SU-DHL-6 (cell line): Measurements from ENCODE around the gene SLC2A1.

Experiments used
- H2AFZ ChIP-seq: fragments of 200-600 bp; sonication (generic); 2 replicates; pipeline ENCODE4 v1.6.1; 2014; ENCODE audit warnings: low read depth, mild to moderate bottlenecking, moderate library complexity, mixed read lengths, antibody characterized with exemption, low read length; ENCODE audit not compliant: severe bottlenecking
- H3F3A ChIP-seq: fragments of 200-600 bp; shearing (Covaris generic); 2 replicates; pipeline ENCODE4 v1.6.0; 2016; ENCODE audit warnings: antibody characterized with exemption, mild to moderate bottlenecking; ENCODE audit not compliant: insufficient read depth
- H3K27ac ChIP-seq: fragments of 200-600 bp; sonication (generic); 2 replicates; pipeline ENCODE4 v1.5.1; 2016; ENCODE audit warnings: low read depth, mild to moderate bottlenecking, low read length, moderate library complexity, mixed read lengths
- H3K27me3 ChIP-seq: fragments of 200-600 bp; sonication (generic), shearing (Covaris generic); 2 replicates; pipeline ENCODE4 v1.6.0; 2014; ENCODE audit warnings: mild to moderate bottlenecking, low read length
- H3K36me3 ChIP-seq: fragments of 200-600 bp; sonication (generic); 2 replicates; pipeline ENCODE4 v1.6.1; 2014; ENCODE audit warnings: mild to moderate bottlenecking, low read length, mixed read lengths
- H3K4me2 ChIP-seq: fragments of 300-600, 200-600 bp; shearing (Covaris generic), sonication (generic); 2 replicates; pipeline ENCODE4 v1.6.0; 2014; ENCODE audit warnings: low read length, low read depth, mild to moderate bottlenecking; ENCODE audit not compliant: poor library complexity, severe bottlenecking
- H3K4me3 ChIP-seq: fragments of 200-600 bp; sonication (generic); 2 replicates; pipeline ENCODE4 v1.5.1; 2014; ENCODE audit warnings: antibody characterized with exemption, low read length, mild to moderate bottlenecking, mixed read lengths; ENCODE audit not compliant: insufficient read depth, poor library complexity, severe bottlenecking
- H3K79me2 ChIP-seq: fragments of 200-600 bp; sonication (generic); 2 replicates; pipeline ENCODE4 v1.6.1; 2014; ENCODE audit warnings: mild to moderate bottlenecking, low read length, moderate library complexity; ENCODE audit not compliant: insufficient read depth
- H3K9ac ChIP-seq: fragments of 200-600 bp; sonication (generic); 2 replicates; pipeline ENCODE4 v1.7.0; 2014; ENCODE audit warnings: mild to moderate bottlenecking, low read length
- H3K9me2 ChIP-seq: fragments of 200-600 bp; sonication (generic); replicated peaks from 2 replicates; pipeline ENCODE4 v1.6.1; 2014; ENCODE audit warnings: low read length; ENCODE audit not compliant: insufficient read depth
- H3K9me3 ChIP-seq: fragments of 200-600 bp; sonication (generic); 2 replicates; pipeline ENCODE4 v1.6.1; 2014; ENCODE audit warnings: low read length, mixed read lengths; ENCODE audit not compliant: insufficient read depth
- H4K20me1 ChIP-seq: fragments of 200-600 bp; sonication (generic); 2 replicates; pipeline ENCODE4 v1.6.1; 2014; ENCODE audit warnings: low read depth, mild to moderate bottlenecking, antibody characterized with exemption, low read length, moderate library complexity, mixed read lengths
- CTCF ChIP-seq: fragments of 200-600 bp; sonication (generic); IDR thresholded peaks from one replicate; pipeline ENCODE4 v1.5.1; 2017; ENCODE audit warnings: antibody characterized with exemption, mild to moderate bottlenecking, low read length, moderate library complexity; ENCODE audit not compliant: insufficient read depth, poor library complexity, severe bottlenecking
- EZH2phosphoT487 ChIP-seq: fragments of 200-600 bp; sonication (generic), shearing (Covaris generic); conservative IDR thresholded peaks from 2 replicates; pipeline ENCODE4 v1.6.1; 2018; ENCODE audit warnings: mild to moderate bottlenecking, antibody characterized with exemption, low read length, moderate library complexity, mixed read lengths

SLC2A1 gene

GRCh38 chr1:42938645-42939615 lies 19.7 kb downstream of the SLC2A1 start:
- Histone ChIP-seq H3K27ac (peak overlapping the region; percentile 98), H4K20me1 (no peaks in the 10 kb centered on the region)

GRCh38 chr1:42937836-42938644 lies 20.6 kb downstream of the SLC2A1 start:
- Histone ChIP-seq H3K4me3 (no peak overlapping the region), H2AFZ (no peak overlapping the region), H3K9ac (no peak overlapping the region), H3K36me3 (0 out of 2 replicates have a peak, but pooled peaks cover under 1% of the 10 kb centered on the region), H3K4me2 (no peak overlapping the region), H3F3A (peaks cover 43% of the 10 kb centered on the region), H3K27me3 (no peaks in the 10 kb centered on the region), H3K9me3 (no peaks in the 10 kb centered on the region), H3K9me2 (no peaks in the 10 kb centered on the region), H3K27ac (peak overlapping the region; percentile 98), H4K20me1 (no peaks in the 10 kb centered on the region), H3K79me2 (peaks cover 28% of the 10 kb centered on the region)
- TF ChIP-seq EZH2phosphoT487 = no peak
- no peak for TF ChIP-seq CTCF

More at GRCh38 chr1:42938645-42939615, 19.7 kb downstream of the SLC2A1 start:
- TF ChIP-seq EZH2phosphoT487 (no peak), CTCF (no peak)
- Histone ChIP-seq H3K4me3 (no peak overlapping the region), H3K36me3 (0 out of 2 replicates have a peak, but pooled peaks cover 3% of the 10 kb centered on the region), H3K9me2 (no peaks in the 10 kb centered on the region), H3K4me2 (no peak overlapping the region), H3K79me2 (peaks cover 27% of the 10 kb centered on the region), H3F3A (peaks cover 37% of the 10 kb centered on the region), H3K9me3 (no peaks in the 10 kb centered on the region), H2AFZ (no peak overlapping the region), H3K27me3 (no peaks in the 10 kb centered on the region), H3K9ac (no peak overlapping the region)

GRCh38 chr1:42937141-42937696 lies 21.4 kb downstream of the SLC2A1 start:
- Histone ChIP-seq H3K36me3 (no peaks in the 10 kb centered on the region), H2AFZ (no peak overlapping the region), H3K27me3 (no peaks in the 10 kb centered on the region), H3K79me2 (peaks cover 29% of the 10 kb centered on the region), H3K4me2 (peak overlapping the region; percentile 51), H4K20me1 (no peaks in the 10 kb centered on the region), H3F3A (peaks cover 47% of the 10 kb centered on the region), H3K9ac (no peak overlapping the region), H3K9me2 (no peaks in the 10 kb centered on the region), H3K27ac (peak overlapping the region; percentile 98), H3K9me3 (no peaks in the 10 kb centered on the region), H3K4me3 (no peak overlapping the region)
- TF ChIP-seq CTCF (no peak), EZH2phosphoT487 (no peak)
